ENCODE results near the gene GNPNAT1. TPM values are rescaled to one million over a fixed set of nuclear protein-coding genes. Genes with fewer than 3 reads are reported as not detected.

GNPNAT1 gene
- total RNA-seq, 1 experiment from 2014 or later = 33.9 TPM

DNA sequence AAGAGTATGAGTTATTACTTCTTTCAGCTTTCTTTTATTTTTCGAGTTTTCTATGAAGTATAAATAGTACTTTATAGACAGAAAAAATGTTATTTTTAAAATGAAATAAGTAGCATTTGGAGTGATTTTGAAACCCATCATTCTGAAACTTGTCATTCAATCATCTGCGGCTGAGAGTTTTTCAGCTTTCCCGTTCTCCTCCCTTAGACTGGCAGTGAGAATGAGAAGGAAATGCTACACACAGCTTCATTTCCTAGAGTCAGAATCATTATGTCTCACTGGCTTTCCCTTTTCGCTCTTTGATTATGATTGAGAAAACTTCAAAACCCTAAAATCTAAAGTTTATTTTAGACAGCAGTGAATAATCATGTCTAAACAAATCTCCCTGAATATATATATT, 33.7 kb upstream of the GNPNAT1 start:
- no peak for DNase-seq (ENCODE audit: low spot score)
- H3K27me3 ChIP-seq (replicated peaks; ENCODE audit: insufficient read depth, low read depth, low read length, poor library complexity) = no peaks in the 10 kb centered on the region
- no peaks in the 10 kb centered on the region for H3K36me3 ChIP-seq (ENCODE audit: insufficient read depth, low read length, poor library complexity, severe bottlenecking)
- peaks cover 13% of the 10 kb centered on the region for H3K4me1 ChIP-seq (ENCODE audit: insufficient read depth, low read length, poor library complexity, severe bottlenecking)
- CTCF ChIA-PET = interaction anchor here (1.6 kb wide), 1 partner anchor 136 kb away, joined by 7 read pairs; no protein-coding TSS in a partner anchor
- H3K4me3 ChIP-seq (ENCODE audit: low read depth, low read length, poor library complexity, severe bottlenecking) = no peak overlapping the region
- H3K9me3 ChIP-seq (ENCODE audit: low read depth, low read length, poor library complexity, severe bottlenecking) = no peaks in the 10 kb centered on the region
- intact Hi-C loops (cut with micrococcal nuclease; ENCODE audit: unreplicated experiment) = loop anchor here (5.0 kb wide), 1 partner anchor 482 kb away; no protein-coding TSS in a partner anchor
- POLR2A ChIA-PET (ENCODE audit: low non-redundant PET) = no interaction called here
- TF ChIP-seq, protein P1, sequence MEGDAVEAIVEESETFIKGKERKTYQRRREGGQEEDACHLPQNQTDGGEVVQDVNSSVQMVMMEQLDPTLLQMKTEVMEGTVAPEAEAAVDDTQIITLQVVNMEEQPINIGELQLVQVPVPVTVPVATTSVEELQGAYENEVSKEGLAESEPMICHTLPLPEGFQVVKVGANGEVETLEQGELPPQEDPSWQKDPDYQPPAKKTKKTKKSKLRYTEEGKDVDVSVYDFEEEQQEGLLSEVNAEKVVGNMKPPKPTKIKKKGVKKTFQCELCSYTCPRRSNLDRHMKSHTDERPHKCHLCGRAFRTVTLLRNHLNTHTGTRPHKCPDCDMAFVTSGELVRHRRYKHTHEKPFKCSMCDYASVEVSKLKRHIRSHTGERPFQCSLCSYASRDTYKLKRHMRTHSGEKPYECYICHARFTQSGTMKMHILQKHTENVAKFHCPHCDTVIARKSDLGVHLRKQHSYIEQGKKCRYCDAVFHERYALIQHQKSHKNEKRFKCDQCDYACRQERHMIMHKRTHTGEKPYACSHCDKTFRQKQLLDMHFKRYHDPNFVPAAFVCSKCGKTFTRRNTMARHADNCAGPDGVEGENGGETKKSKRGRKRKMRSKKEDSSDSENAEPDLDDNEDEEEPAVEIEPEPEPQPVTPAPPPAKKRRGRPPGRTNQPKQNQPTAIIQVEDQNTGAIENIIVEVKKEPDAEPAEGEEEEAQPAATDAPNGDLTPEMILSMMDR (conservative IDR thresholded peaks at IDR 0.05; ENCODE audit: low read depth, low read length) = no peak
- no peak for TF ChIP-seq EZH2 (IDR thresholded peaks at IDR 0.05; ENCODE audit: borderline replicate concordance, low read depth, low read length, poor library complexity, severe bottlenecking)
- H3K27ac ChIP-seq (ENCODE audit: low read depth, low read length, poor library complexity, severe bottlenecking) = no peak overlapping the region
- BruUV-seq (replicated peaks) = no TSS peak

DNA sequence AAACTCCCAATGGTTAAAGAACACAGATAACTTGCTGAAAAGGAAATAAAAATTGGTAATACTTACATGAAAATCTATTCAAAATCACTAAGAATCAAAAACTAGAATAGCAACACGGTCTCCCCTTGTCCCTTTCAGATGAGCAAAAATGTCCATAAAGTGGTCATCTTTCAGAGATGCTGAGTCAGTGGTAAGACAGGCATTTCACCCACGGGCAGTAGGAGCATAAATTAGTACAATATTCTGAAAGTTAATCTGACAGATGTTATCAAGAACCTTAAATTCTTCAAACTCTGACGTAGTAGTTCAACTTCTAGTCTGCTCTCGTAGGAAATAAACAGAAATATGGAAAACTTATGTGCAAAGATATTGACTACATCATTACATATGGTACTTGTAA, 33.1 kb upstream of the GNPNAT1 start:
- Histone ChIP-seq H3K27me3 (replicated peaks; ENCODE audit: insufficient read depth, low read depth, low read length, poor library complexity) (no peaks in the 10 kb centered on the region), H3K4me1 (ENCODE audit: insufficient read depth, low read length, poor library complexity, severe bottlenecking) (peaks cover 13% of the 10 kb centered on the region), H3K9me3 (ENCODE audit: low read depth, low read length, poor library complexity, severe bottlenecking) (no peaks in the 10 kb centered on the region), H3K27ac (ENCODE audit: low read depth, low read length, poor library complexity, severe bottlenecking) (no peak overlapping the region), H3K4me3 (ENCODE audit: low read depth, low read length, poor library complexity, severe bottlenecking) (no peak overlapping the region), H3K36me3 (ENCODE audit: insufficient read depth, low read length, poor library complexity, severe bottlenecking) (no peaks in the 10 kb centered on the region)
- intact Hi-C loops (cut with micrococcal nuclease; ENCODE audit: unreplicated experiment) = no loop called here
- no peak for DNase-seq (ENCODE audit: low spot score)
- POLR2A ChIA-PET (ENCODE audit: low non-redundant PET) = no interaction called here
- TF ChIP-seq, protein P1 (conservative IDR thresholded peaks at IDR 0.05; ENCODE audit: low read depth, low read length) = no peak
- TF ChIP-seq EZH2 (IDR thresholded peaks at IDR 0.05; ENCODE audit: borderline replicate concordance, low read depth, low read length, poor library complexity, severe bottlenecking) = no peak
- BruUV-seq (replicated peaks) = no TSS peak
- CTCF ChIA-PET = interaction anchor here (1.6 kb wide), 1 partner anchor 136 kb away, joined by 7 read pairs; no protein-coding TSS in a partner anchor

DNA sequence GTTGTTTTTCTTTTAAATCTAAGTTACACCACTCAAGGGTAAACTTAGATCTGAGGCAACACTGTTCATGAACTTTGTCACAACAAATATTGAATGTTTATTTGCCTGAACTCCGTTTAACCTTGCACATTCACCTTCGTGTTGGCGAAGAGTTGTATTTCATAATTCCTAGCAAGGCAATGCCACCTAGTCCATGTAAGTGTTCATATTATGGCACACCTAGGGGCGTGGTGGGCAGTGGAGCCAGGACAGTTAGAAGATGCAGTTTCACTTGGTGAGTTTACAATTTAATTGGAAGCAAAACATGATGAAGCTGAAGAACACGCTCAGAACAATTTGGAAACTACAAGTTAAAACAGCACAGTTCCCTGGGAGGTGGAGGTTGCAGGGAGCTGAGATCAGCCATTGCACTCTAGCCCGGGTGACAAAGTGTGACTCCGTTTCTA, 30.4 kb upstream of the GNPNAT1 start:
- Histone ChIP-seq H3K36me3 (ENCODE audit: insufficient read depth, low read length, poor library complexity, severe bottlenecking) (no peaks in the 10 kb centered on the region), H3K9me3 (ENCODE audit: low read depth, low read length, poor library complexity, severe bottlenecking) (no peaks in the 10 kb centered on the region), H3K27ac (ENCODE audit: low read depth, low read length, poor library complexity, severe bottlenecking) (no peak overlapping the region), H3K4me1 (ENCODE audit: insufficient read depth, low read length, poor library complexity, severe bottlenecking) (peaks cover 13% of the 10 kb centered on the region), H3K27me3 (replicated peaks; ENCODE audit: insufficient read depth, low read depth, low read length, poor library complexity) (no peaks in the 10 kb centered on the region), H3K4me3 (ENCODE audit: low read depth, low read length, poor library complexity, severe bottlenecking) (no peak overlapping the region)
- no peak for DNase-seq (ENCODE audit: low spot score)
- CTCF ChIA-PET = no interaction called here
- TF ChIP-seq, protein P1 (conservative IDR thresholded peaks at IDR 0.05; ENCODE audit: low read depth, low read length) = no peak
- TF ChIP-seq EZH2 (IDR thresholded peaks at IDR 0.05; ENCODE audit: borderline replicate concordance, low read depth, low read length, poor library complexity, severe bottlenecking) = no peak
- POLR2A ChIA-PET (ENCODE audit: low non-redundant PET) = no interaction called here
- intact Hi-C loops (cut with micrococcal nuclease; ENCODE audit: unreplicated experiment) = loop anchor here (2.0 kb wide), 2 partner anchors 139 to 233 kb away; no protein-coding TSS in a partner anchor
- BruUV-seq (replicated peaks) = no TSS peak

Measured in A673 (cell line).